ENCODE measurements around the gene USPL1. TPM values are rescaled to one million over a fixed set of nuclear protein-coding genes. Genes with fewer than 3 reads are reported as not detected.

Gene USPL1
- total and polyA plus RNA-seq, 4 donors: 4.1 to 13.0 (median 8.2) TPM

- no peaks in the 10 kb centered on the region for H3K4me1 ChIP-seq (ENCODE audit: control insufficient read depth in 4 of 4, insufficient read depth in 4 of 4, low read length in 3 of 4)
- TF ChIP-seq NR2F2 (IDR thresholded peaks at IDR 0.05) (peak; percentile 9), HNF4A (conservative IDR thresholded peaks at IDR 0.05) (no peak), ATF3 (IDR thresholded peaks at IDR 0.05) (no peak), ZBTB33 (IDR thresholded peaks at IDR 0.05) (no peak), YY1 (IDR thresholded peaks at IDR 0.05) (no peak), REST (IDR thresholded peaks at IDR 0.05) (no peak)
- H3K27ac ChIP-seq (ENCODE audit: low read depth in 1 of 2, low read length in 2 of 2): no peak overlapping the region
- no peaks in the 10 kb centered on the region for H3K36me3 ChIP-seq (ENCODE audit: control insufficient read depth in 4 of 4, insufficient read depth in 3 of 4, low read depth in 1 of 4, low read length in 3 of 4)
- no peaks in the 10 kb centered on the region for H3K27me3 ChIP-seq (ENCODE audit: control insufficient read depth in 4 of 4, insufficient read depth in 4 of 4, low read length in 3 of 4)
- no peak for DNase-seq (ENCODE audit: low spot score)
- no peaks in the 10 kb centered on the region for H3K9me3 ChIP-seq (ENCODE audit: control insufficient read depth in 4 of 4, low read length in 3 of 4)
- H3K9ac ChIP-seq (ENCODE audit: low read depth in 1 of 2, low read length in 2 of 2): no peak overlapping the region
- H3K4me3 ChIP-seq (ENCODE audit: low read depth in 1 of 3, low read length in 3 of 3): no peak overlapping the region
- 60% methylated on average over 5 of the region's 5 CpGs for WGBS
Observed at GRCh38 chr13:30608364-30608763, 9.4 kb upstream of the USPL1 start.

- no peak for DNase-seq (ENCODE audit: low spot score)
- H3K4me1 ChIP-seq (ENCODE audit: control insufficient read depth in 4 of 4, insufficient read depth in 4 of 4, low read length in 3 of 4): peaks cover 0 to 4% (median 1%) of the 10 kb centered on the region in 4 donors
- TF ChIP-seq JUND (IDR thresholded peaks at IDR 0.05) (no peak), YY1 (IDR thresholded peaks at IDR 0.05) (no peak), ATF3 (IDR thresholded peaks at IDR 0.05) (no peak), RAD21 (IDR thresholded peaks at IDR 0.05) (no peak), REST (IDR thresholded peaks at IDR 0.05) (no peak), FOXA1 (IDR thresholded peaks at IDR 0.05) (no peak), HNF4G (IDR thresholded peaks at IDR 0.05) (no peak), GABPA (IDR thresholded peaks at IDR 0.05 in 1 of 2, conservative IDR thresholded peaks at IDR 0.05 in 1 of 2) (no peak), EGR1 (IDR thresholded peaks at IDR 0.05; ENCODE audit: low read depth in 2 of 2) (no peak), FOXA2 (IDR thresholded peaks at IDR 0.05) (no peak), ZBTB33 (IDR thresholded peaks at IDR 0.05) (no peak)
Observed at GRCh38 chr13:30610311-30610710, 7.4 kb upstream of the USPL1 start.

More at GRCh38 chr13:30610311-30610710, 7.4 kb upstream of the USPL1 start:
- no peak overlapping the region for H3K9ac ChIP-seq (ENCODE audit: low read depth in 1 of 2, low read length in 2 of 2)
- H3K36me3 ChIP-seq (ENCODE audit: control insufficient read depth in 4 of 4, insufficient read depth in 3 of 4, low read depth in 1 of 4, low read length in 3 of 4): no peaks in the 10 kb centered on the region
- no peak overlapping the region for H3K4me3 ChIP-seq (ENCODE audit: low read depth in 1 of 3, low read length in 3 of 3)
- H3K27me3 ChIP-seq (ENCODE audit: control insufficient read depth in 4 of 4, insufficient read depth in 4 of 4, low read length in 3 of 4): no peaks in the 10 kb centered on the region
- no peaks in the 10 kb centered on the region for H3K9me3 ChIP-seq (ENCODE audit: control insufficient read depth in 4 of 4, low read length in 3 of 4)
- no peak overlapping the region for H3K27ac ChIP-seq (ENCODE audit: low read depth in 1 of 2, low read length in 2 of 2)

Measured in liver (tissue), 9 donors.